Activated T-cell treated with anti-CD3 and anti-CD28 coated beads for 1 hour (primary cell): Measurements from ENCODE around the gene NOL9.
"Not testable (repeated sequence)": the region's sequence is repeated elsewhere in the genome, so short reads cannot be mapped to it uniquely, and the experiment has no call there.

Experiments used
- DNase-seq: peaks from one replicate; pipeline ENCODE4 v3.0.0-alpha.2; 2020; ENCODE audit warnings: low read depth

NOL9 gene

DNA sequence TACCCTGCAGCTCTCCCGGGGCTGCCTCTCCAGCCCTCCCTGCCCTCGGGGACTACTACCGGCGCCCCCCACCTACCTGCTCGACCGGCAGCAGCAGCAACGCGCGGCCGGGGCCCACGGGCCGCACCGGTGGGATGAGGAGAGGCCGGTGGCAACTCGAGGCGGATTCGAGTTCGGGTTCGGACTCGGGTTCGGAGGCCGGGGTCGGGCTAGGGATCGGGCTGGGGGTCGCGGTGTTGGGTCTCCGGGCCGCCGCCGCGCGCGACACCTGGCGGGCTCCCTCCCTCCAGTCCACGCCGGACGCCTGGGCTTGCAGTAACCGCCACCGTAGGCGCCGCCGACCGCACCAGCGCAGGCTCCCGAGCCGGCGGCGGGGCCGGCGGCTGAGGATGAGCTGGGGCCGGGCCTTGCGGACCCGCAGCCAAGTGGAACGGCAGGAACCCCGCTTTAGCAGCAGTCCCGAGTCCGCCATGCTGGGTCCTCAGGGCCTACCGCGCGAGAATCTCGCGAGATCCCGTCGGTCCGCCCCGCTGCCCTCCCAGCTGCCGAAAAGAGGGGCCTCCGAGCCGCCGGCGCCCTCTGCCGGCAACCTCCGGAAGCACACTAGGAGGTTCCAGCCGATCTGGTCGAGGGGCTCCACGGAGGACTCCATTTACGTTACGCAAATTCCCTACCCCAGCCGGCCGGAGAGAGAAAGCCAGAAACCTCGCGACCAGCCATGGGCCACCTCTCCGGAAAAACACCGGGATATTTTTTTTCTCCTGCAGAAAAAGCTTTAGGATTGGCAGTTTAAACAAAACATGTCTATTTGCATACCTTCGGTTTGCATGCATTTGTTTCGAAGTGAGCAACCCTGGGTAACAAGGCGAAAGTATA is at the start of gene NOL9:
Gene NOL9 (minus strand): TSS at position 483 of the 876 bp plus-strand sequence. CDS start 11 bp downstream, at position 472.
- DNase-seq, result peak; percentile 89

DNA sequence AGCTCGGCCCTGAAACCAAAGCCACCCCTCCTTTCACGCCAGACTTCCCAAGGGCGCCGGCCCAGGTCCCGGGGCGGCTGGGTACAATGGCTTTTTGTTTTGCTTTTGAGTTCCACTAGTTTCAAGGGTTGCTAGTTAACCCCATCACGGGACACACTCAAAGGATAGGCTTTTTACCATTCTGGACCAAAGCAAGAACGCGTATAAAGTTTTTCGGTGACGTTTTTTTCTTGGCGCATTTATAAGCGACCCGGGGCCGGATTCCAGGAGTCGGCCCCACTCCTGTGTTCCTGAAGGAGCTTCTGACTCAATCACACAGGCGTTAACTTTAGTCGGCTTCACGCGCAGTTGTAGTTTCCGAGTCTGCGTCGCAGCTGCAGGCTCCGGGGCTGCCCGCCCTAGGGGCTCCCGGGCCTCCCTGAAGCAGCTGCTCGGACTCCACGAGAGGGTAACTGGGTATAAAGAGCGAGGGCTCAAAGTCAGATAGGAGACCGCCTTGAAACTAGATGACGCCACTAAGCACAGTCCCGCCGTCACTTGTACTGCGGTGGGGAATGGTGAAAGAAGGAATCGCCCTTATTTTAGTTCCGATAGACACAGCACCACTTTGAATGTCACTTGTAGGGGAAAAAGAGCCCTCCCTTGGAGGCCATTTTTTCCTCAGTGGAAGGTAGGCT is 49.1 kb upstream of the NOL9 start:
- peak; percentile 37 for DNase-seq

DNA sequence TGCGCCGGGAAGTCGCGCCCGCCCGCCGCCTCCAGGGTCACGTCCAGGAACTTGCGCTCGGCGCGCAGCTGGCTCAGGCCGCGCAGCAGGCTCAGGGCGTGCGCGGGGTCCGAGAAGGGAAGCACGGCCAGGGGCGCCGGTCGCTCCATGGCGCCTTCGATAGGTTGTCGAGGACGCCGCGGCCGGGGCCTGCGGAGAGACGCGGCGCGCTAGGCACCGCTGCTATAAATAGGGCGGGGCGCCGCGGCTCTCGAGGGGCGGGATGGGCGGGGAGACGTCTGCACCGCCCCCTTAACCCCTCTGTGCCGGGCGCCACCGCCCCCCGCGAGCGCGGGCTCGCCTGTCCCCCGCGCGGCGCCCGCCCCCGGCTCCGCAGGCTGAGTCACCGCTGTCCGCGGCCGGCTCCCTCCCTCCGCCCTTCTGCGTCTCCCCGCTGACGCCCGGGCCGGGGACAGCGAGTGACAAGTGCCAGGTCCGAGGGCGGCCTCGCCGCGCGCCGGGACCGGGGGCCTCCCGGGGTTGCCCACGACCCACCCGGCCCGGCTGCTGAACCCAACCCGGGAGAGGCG is 48.4 kb upstream of the NOL9 start, which contains the start of gene KLHL21:
Gene KLHL21 (minus strand): TSS at position 201 of the 569 bp plus-strand sequence. CDS start 52 bp downstream, at position 149.
- DNase-seq, result peak; percentile 80

DNA sequence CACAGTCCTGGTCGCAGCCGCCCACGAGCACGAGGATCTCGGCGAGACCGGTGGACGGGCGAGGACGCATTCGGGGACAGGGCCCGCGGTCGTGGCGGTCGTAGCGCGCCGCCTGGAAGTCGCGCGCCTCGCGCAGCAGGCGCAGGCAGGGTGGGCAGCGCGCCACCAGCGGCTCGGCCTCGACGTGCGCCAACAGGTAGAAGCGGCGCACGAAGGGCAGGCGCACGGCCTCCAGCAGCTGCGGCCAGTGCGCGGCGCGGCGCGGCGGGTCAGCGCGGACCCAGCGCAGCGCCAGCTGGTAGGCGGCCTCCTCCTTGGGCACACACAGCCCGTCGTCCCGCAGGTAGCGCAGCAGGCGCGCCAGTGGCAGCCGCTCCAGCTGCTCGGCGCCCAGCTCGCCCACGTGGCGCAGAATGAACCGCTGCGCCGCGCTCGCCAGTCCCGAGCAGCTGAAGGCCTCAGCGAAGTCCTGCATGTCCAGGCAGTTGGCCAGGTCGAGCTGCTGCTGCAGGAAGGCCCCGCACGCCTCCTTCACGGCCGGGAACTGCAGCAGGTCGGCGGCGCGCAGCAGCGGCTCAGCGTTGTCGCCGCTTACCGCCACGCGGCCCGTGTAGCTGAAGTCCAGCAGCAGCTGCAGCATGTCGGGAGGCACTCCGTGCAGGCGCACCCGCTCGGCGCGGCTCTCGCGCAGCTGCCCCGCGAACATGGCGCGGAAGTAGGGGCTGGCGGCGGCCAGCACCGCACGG is 47.8 kb upstream of the NOL9 start:
- no peak for DNase-seq

DNA sequence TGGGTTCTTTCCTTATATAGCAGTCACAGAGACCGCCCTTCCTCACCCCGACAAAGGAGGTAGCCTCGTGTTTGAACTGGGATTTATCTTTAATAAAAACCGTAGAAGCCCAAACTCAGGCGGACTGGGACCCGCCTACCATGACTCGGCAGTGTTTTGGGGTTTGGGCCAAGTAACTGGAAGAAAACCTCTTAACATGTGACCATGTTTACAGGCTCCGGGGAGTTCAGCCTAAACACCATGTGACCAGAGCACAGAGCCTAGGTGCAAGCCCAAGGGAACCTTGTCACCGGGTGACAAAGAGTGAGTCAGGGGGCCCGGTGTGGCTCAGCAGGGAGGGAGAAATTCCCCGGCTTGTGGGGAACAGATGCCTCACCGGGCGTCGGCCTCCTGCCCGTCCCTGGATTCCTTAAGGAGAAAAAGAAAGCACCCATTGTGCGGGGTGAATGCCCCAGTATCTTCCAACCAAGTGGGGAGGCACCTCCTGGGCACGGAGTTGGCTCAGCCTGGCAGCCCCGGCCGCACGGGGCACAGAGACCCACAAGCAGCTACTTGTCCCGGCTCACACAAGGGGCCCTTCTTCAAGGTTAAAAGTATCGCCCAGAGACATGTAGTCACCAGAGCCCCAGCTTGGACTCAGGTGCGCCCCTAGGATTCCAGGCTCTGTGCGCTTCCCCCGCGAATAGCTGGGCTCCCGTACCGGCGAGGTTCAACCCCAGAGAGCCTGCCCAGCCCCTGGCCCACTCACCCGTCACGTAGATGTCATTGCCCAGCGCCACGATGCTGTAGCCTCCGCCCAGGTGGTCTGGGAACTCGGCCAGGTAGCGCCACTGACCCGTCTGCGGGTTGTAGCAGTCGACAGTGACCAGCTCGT is 47.0 kb upstream of the NOL9 start:
- DNase-seq, result peak; percentile 60

DNA sequence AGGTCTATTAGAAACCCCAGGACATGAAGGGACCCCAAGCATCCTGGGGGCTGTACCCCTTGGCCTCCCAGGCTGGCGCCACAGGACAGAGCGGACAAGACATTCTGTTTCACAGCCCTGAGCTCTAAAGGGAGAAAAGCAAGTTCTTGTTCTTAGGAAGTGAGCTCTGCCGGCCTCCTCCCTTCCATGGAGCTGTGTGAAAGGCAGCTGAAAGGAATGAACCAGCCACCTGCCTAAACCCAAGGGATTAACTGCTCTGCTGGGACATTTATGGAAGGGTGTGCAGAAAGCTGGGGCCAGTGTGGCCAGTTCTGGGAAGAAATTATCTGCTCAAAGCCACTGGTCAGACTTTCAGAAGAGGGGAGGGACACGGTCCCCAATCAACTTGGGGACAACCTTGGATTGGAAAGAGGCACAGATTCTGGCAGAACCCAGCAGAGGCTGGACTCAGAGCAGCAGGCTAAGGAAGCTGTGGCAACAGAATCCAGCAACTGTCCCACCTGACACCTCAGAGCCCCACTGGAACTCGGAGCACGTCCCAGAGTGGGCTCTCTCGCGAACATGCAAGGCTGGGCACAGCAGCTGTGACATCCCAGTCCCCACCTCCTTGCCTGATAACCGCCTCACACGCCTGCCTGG is 46.2 kb upstream of the NOL9 start:
- DNase-seq, result no peak

DNA sequence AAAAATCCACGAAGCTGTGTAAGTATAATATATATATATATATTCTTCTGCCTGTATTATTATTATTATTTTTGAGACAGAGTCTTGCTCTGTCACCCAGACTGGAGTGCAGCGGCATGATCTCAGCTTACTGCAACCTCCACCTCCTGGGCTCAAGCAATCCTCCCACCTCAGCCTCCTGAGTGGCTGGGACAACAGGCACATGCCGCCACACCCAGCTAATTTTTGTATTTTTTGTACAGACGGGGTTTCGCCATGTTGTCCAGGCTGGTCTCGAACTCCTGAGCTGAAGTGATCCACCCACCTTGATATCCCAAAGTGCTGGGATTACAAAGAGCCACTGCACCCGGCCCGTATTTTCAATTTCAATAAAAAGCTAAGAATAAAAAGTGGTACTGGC is 45.7 kb upstream of the NOL9 start:
- not testable (repeated sequence) for DNase-seq

DNA sequence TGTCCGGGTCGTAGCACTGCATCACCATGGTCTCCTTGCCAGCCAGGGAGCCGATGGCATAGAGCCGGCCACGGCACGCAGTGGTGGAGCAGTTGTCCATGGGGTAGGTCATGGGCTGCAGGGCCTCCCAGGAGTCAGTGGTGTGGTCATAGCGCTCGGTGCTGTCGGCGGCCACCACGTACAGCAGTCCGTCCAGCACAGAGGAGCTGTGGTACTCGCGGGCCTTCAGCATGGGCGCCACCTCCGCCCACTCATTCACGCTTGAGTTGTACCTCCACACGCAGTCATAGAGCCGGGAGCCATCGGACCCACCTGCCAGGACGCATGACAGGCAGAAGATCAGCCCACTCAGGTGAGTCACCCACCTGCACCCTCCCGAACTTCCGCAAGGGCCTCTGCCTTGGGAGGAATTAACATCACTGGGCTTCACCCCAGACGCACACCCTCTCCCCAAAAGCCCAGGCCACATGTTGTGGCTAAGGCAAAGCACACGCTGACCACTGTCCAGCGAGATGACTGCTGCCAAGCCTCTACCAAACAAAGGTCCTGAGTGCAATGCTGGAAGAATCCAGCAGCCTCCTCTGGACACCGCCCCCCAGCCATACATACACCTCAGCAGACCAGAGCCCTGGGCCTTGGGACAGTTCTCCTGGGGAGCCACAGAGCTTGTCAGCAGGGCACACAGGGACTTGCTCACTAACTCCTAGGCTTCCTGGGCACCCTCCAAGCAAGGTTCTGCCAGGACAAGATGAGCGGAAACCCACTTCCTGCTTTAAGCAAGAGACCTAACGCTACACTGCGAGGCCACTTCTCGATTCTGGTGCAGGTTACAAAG is 45.0 kb upstream of the NOL9 start:
- DNase-seq, result peak; percentile 35

DNA sequence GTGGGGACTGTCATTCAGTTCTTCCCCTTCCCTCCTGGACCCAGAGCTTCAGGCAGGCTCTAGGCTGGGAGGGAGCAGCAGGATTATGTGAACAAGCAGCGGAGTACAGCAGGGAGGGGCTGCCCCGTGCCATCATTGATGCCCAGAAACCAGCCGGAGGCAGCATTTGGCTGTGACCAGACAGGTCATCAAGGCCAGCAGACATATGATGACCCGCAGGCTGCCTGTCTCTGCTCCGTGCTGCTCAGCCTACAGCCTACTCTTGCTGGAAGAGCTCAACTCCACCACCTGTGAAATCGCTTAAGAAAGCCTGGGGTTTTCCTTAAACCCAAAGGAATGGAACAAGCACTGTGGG is 43.4 kb upstream of the NOL9 start:
- DNase-seq, result no peak

DNA sequence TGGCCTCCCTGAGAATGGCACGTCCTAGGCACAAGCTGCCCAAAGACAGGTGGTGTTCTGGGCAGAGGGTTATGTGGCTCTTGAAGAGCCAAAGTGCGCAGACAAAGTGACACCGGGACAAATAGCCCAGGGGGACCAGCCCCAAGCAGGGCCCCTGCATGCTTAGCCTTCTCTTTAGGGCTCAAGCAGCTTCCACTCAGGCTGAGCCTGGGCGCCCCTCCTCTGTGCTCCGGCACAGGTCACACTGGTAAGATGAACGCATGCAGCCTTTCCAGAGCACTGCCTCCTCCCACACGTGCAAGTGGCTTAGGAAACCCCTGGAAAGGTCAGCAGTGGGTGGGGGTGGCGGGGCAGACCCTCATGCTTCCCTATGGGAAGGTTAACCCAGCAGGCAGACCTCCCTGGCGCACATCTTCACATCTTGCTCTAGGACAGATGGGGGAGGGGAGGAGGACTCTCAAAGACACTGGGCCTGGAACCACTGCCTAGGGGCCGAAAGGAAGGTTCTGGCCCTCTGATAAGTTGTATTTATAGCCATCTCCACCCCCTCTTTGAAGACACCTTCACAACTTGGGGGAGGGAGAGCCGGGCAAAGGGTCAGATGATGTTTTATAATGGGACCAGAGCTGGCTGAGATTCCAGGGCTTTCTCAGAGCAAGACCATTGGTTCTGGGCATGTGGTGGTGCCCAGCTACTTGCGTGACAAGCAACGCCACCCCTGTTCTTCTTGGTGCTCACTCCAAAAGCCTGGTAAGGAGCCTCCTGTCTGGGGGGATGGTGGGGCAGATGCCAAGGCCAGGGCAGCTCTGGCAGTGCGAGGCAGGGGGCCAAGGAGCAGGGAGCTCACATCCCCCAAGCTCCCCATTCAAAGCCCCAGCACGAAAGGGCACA is 42.8 kb upstream of the NOL9 start:
- no peak for DNase-seq

DNA sequence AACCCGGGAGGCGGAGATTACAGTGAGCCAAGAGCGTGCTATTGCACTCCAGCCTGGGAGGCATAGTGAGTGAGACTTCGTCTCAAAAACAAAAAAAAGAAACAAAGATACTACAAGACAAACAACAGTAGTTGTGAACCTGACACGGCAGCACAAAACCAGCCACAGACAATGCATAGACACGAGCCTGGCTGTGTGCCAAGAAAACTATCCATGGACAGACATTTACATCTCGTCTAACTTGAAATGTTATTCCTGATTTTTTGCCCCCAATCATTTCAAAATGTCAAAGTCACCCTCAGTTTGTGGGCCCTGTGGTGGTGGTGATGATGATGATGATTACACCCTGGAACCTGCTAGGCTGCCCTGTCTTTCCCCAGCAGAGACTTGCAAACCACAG is 42.0 kb upstream of the NOL9 start:
- DNase-seq, result no peak

DNA sequence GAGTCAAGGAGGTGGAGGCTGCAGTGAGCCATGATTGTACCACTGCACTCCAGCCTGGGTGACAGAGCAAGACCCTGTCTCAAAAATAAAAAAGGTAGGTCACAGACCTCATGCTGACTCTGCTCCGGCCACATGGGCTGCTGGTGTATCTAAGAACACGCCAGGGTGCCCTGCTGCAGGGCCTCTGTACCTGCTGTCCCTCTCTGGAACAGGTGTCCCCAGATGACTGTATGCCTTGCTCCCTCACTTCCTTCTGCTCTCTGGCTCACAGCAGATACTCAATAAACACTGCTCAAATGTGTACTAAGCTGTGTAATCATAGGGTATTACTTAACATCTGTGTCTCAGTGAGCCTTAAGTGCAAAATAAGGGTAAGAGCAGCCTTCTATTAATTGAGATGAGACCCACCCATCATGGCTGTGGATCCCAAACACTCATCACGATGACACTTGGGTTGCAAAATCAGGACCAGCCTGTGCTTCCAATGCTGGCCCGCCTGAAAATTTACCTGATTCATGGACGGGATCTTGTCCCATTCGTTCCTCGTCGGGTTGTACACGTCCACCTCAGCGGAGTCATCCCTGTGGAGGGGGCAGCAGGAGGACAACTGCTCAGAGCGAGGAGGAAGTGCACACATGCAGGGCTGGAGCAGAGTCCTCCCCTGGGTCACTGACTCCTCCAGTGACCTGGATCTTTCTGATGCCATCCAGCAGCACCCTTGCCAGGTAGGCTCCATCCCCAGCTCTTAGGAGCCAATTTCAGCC is 40.8 kb upstream of the NOL9 start:
- DNase-seq, result no peak

DNA sequence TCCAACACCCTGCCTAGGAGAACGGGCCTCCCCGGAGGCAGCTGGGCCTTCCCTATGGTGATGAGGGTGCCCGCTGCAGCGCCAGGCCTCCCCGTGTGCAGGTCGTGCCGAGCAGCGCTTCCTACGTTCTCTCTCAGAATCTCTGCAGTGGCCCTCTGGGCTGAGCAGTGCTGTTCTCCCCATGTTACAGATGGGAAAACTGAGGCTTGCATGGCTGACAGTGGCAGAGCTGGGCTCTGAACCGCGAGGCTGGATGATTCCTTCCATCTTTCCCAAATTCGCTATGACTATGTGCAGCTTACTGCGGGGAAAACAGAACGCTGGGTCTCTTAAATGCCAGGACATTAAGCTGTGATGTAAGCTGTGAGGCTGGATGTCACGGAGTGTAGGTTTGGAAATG is 39.5 kb upstream of the NOL9 start:
- no peak for DNase-seq

DNA sequence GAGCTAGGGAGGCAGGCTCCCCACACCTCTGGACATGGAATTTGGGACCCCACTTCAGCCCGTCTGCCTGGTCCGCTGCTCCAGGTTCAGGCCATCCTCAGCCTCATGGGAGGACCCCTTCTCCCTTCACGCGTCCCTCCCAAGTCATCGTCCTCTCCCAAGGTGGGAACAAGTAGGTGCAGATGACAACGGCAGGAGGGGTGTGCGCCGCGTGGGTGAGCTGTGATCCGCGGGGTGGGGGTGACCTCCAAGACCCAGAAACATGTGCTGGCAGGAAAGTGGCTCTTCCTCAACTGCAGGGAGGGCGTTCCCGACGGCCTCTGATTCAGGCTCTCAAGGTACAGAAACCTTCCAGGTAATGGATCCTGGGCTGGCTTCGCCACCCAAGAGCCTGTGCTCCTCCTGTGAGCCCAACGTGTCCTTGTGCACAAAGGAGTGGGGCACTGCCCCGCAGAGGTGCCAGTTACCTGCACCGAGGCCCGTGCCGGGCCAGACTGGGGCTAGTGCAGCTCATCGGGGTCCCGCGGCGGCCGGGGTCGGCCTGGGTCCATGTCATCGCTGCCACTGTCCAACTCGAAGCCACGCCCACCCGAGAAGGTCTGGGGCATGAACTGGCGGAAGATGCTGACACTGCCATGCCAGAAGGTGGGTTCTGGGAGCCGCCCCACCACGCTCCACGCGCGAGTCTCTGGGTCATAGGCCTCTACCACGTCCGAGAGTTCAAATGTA is 38.7 kb upstream of the NOL9 start:
- DNase-seq, result no peak

DNA sequence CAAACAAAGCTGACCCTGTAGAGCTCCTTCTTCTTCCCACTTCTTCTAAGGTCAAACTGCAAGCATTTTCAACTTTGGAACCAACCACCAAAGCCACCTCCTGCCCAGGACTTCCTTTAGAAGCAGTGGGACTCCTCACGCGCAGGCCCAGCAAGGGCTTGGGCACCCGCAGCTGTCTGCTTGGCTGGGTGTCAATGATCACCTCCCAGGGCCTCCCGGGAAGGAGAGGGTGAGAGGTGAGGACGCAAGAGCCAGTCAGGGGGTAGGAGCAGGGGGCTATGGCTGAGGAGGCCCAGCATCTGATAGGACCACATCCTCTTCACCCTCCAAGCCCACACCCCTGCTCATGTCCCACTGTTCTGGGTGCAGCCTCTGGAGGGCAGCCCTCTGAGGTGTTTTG is 38.1 kb upstream of the NOL9 start:
- no peak for DNase-seq

DNA sequence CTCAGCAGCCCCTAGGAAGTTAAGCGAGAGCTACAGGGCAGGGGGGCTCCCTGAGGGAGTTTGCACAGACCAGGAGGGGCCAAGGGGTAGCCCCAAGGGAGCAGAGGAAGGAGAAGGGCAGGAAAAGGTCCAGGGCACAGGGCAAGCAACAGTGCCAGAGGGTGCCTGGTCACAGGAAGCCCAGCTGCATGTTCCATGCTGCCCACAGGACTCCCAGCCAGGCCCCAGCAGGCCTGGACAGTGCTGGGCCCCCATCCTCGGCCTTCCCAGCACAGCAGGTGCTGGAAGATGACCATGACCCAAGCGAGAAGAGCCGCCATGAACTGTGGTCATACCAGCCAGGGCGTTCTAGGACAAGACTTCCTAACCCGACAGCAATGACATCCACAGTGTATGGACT is 37.3 kb upstream of the NOL9 start:
- DNase-seq, result no peak

DNA sequence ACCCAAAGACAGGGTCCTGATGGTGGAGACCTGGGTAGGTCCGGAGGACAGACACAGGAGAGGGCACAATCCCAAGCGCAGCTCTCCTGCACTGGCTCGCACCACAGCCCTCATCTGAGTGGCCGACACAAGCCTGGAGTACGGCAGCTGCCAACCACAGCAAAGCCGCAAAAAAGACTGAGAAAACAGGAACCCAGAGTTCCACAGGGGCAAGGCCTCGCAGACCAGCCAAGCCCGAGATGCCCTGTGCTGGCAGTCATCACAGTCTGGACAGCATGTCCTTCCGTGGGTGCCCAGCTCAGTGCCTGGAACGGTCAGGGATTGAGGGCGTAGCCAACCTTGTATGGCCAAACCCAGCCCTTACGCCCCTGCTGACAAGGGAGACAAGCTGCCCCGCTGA is 36.9 kb upstream of the NOL9 start:
- no peak for DNase-seq
